NOMO-1 (cell line): Measurements from ENCODE around the gene KIAA1671.

Source experiments
- DNase-seq, 2 experiments: peaks; one replicate each; lab custom pipeline; 2025; ENCODE audit not compliant: unreplicated experiment in 2 of 2; lab: John Stamatoyannopoulos, UW

Gene KIAA1671

GRCh38 chr22:24950272-24950902 is 2.1 kb upstream of the KIAA1671 start:
- DNase-seq: no peak

- no peak for DNase-seq
Observed at GRCh38 chr22:24952837-24953383, 394 bp downstream of the KIAA1671 start.

- DNase-seq: no peak
Observed at GRCh38 chr22:24953384-24954113, 1.0 kb downstream of the KIAA1671 start.

- DNase-seq: no peak
Observed at GRCh38 chr22:24954114-24954463, 1.6 kb downstream of the KIAA1671 start.

GRCh38 chr22:24954856-24955255 is 2.3 kb downstream of the KIAA1671 start:
- DNase-seq: no peak

- no peak for DNase-seq
Observed at GRCh38 chr22:24957043-24957442, 4.5 kb downstream of the KIAA1671 start.

GRCh38 chr22:24961217-24961844 is 8.8 kb downstream of the KIAA1671 start:
- no peak for DNase-seq

GRCh38 chr22:24962094-24962493 is 9.6 kb downstream of the KIAA1671 start:
- no peak for DNase-seq

- DNase-seq: no peak
Observed at GRCh38 chr22:24962835-24963234, 10.3 kb downstream of the KIAA1671 start.

GRCh38 chr22:24964441-24964840 is 11.9 kb downstream of the KIAA1671 start:
- DNase-seq: no peak

GRCh38 chr22:24965822-24966626 is 13.5 kb downstream of the KIAA1671 start:
- no peak for DNase-seq

- no peak for DNase-seq
Observed at GRCh38 chr22:24968066-24968561, 15.6 kb downstream of the KIAA1671 start.

- DNase-seq: no peak
Observed at GRCh38 chr22:24969560-24970301, 17.2 kb downstream of the KIAA1671 start.

GRCh38 chr22:24972369-24972768 is 19.9 kb downstream of the KIAA1671 start:
- no peak for DNase-seq

GRCh38 chr22:24973872-24974271 is 21.4 kb downstream of the KIAA1671 start:
- no peak for DNase-seq

GRCh38 chr22:24975125-24975640 is 22.7 kb downstream of the KIAA1671 start:
- DNase-seq: no peak

GRCh38 chr22:24975813-24976341 is 23.4 kb downstream of the KIAA1671 start:
- no peak for DNase-seq

- no peak for DNase-seq
Observed at GRCh38 chr22:24976442-24977218, 24.1 kb downstream of the KIAA1671 start.
